ENCODE measurements around the gene NDRG2. TPM values are rescaled to one million over a fixed set of nuclear protein-coding genes. Genes with fewer than 3 reads are reported as not detected.

NDRG2 gene
- total RNA-seq, 4 donors from 2014 or later = 169 to 444 (median 218) TPM

Other genes with a start within 250 kb of the NDRG2 start
- gene RNASE6, start 243.8 kb downstream of the NDRG2 start, total RNA-seq = 10 to 100 TPM; 18.0 to 48.5 (median 30.1) TPM
- 1,000 to 10,000 TPM in 3 of 4 donors, 100 to 1,000 TPM in 1; 999 to 1,585 (median 1,253) TPM for gene RNASE1, start 222.2 kb downstream of the NDRG2 start, total RNA-seq
- gene RNASE3, start 133.7 kb downstream of the NDRG2 start, total RNA-seq = not detected
- gene RNASE2, start 69.6 kb downstream of the NDRG2 start, total RNA-seq = 1 to 10 TPM; 2.5 to 8.2 (median 5.5) TPM
- 10 to 100 TPM; 36.8 to 89.7 (median 51.3) TPM for gene METTL17, start 35.1 kb downstream of the NDRG2 start, total RNA-seq
- not detected for gene SLC39A2, start 25.8 kb downstream of the NDRG2 start, total RNA-seq
- not detected for gene TPPP2, start 5.2 kb upstream of the NDRG2 start, total RNA-seq
- gene RNASE13, start 9.7 kb upstream of the NDRG2 start, total RNA-seq = not detected
- gene RNASE7, start 17.3 kb upstream of the NDRG2 start, total RNA-seq = not detected
- gene RNASE8, start 32.8 kb upstream of the NDRG2 start, total RNA-seq = not detected
- gene ARHGEF40, start 45.2 kb upstream of the NDRG2 start, total RNA-seq = 10 to 100 TPM; 30.0 to 91.3 (median 40.6) TPM
- gene ZNF219, start 73.6 kb upstream of the NDRG2 start, total RNA-seq = 10 to 100 TPM; 19.2 to 56.3 (median 38.1) TPM
- gene TMEM253, start 76.0 kb upstream of the NDRG2 start, total RNA-seq = 1 to 10 TPM in 1 of 4 donors, under 1 TPM in 1, not detected in 2; 0.75 to 2.4 TPM
- under 1 TPM in 1 of 4 donors, not detected in 3; 0.09 TPM for gene OR5AU1, start 131.0 kb upstream of the NDRG2 start, total RNA-seq
- 100 to 1,000 TPM; 361 to 619 (median 454) TPM for gene HNRNPC, start 244.4 kb upstream of the NDRG2 start, total RNA-seq

Data from omental fat pad (tissue), 4 donors.